Activated CD8-positive, alpha-beta T cell treated with anti-CD3 and anti-CD28 coated beads for 36 hours (primary cell): ENCODE data around the gene XPC. TPM values are rescaled to one million over a fixed set of nuclear protein-coding genes. Genes with fewer than 3 reads are reported as not detected.
A peak's percentile ranks its signal among the peaks of the same experiment; 100 is the strongest.

Experiments used
- ATAC-seq: fragments of 200-7000 bp; cut with Tn5 transposase; one replicate; pipeline ENCODE4 v1.10.0; 2021; ENCODE audit warnings: mild to moderate bottlenecking, moderate library complexity
- CTCF ChIA-PET: fragments of 350-600 bp; sonication (Branson Sonifier 250); formaldehyde crosslinking; loops from one replicate; lab custom pipeline; 2021; ENCODE audit warnings: antibody characterized with exemption; lab: Charles Lee
- POLR2A ChIA-PET: fragments of 350-600 bp; sonication (Branson Sonifier 250); formaldehyde crosslinking; loops from one replicate; lab custom pipeline; 2021; ENCODE audit warnings: antibody characterized with exemption; lab: Charles Lee
- DNase-seq: peaks from one replicate; pipeline ENCODE4 v3.0.0-alpha.2; 2020
- H3K27ac Mint-ChIP-seq: one replicate; pipeline ENCODE4 v1.8.0; 2021; ENCODE audit warnings: mild to moderate bottlenecking, mixed read lengths
- H3K27me3 Mint-ChIP-seq: one replicate; pipeline ENCODE4 v1.8.0; 2021; ENCODE audit warnings: mixed read lengths
- H3K36me3 Mint-ChIP-seq: one replicate; pipeline ENCODE4 v1.8.0; 2021; ENCODE audit warnings: low read depth, mixed read lengths
- H3K4me1 Mint-ChIP-seq: one replicate; pipeline ENCODE4 v1.8.0; 2021; ENCODE audit warnings: low read depth, mixed read lengths
- H3K4me3 Mint-ChIP-seq: one replicate; pipeline ENCODE4 v1.8.0; 2021; ENCODE audit warnings: mild to moderate bottlenecking, moderate library complexity, mixed read lengths
- H3K9me3 Mint-ChIP-seq: one replicate; pipeline ENCODE4 v1.8.0; 2021; ENCODE audit warnings: mixed read lengths
- CTCF ChIP-seq: fragments of 200-600 bp; IDR thresholded peaks from one replicate; pipeline ENCODE4 v1.8.0; 2022; ENCODE audit warnings: antibody characterized with exemption, mild to moderate bottlenecking
- intact Hi-C: fragments of 100-400 bp; cut with micrococcal nuclease; formaldehyde crosslinking; loops from one replicate; pipeline ENCODE4 v1.10.0; 2022
- total RNA-seq, 2 experiments: library from RNA; stranded (reverse); gene quantifications; one replicate each; pipeline ENCODE4 v1.2.3, GENCODE V29; 2021

XPC gene
- total RNA-seq, 2 experiments from 2014 or later = 23.5 to 24.8 TPM

GRCh38 chr3:14124615-14125192 lies 53.7 kb downstream of the XPC start, which contains the start of the genes CHCHD4 and TMEM43:
Gene CHCHD4 (minus strand): TSS chr3:14124870. CDS start chr3:14124676, 194 bp downstream.
Gene TMEM43 (plus strand): TSS chr3:14125052. CDS start chr3:14125194, 142 bp downstream.
- CTCF ChIA-PET = interaction anchor here (0.8 to 4.0 kb wide), 10 partner anchors 13 to 778 kb away, joined by 3 to 33 read pairs (median 5); partner anchors contain the start of genes LSM3 and XPC
- H3K36me3 Mint-ChIP-seq = peaks cover 65% of the 10 kb centered on the region

GRCh38 chr3:14124223-14124614 lies 54.2 kb downstream of the XPC start:
- ChIA-PET POLR2A (interaction anchor here (0.6 to 4.1 kb wide), 11 partner anchors 10 to 308 kb away, joined by 3 to 39 read pairs (median 5); partner anchors contain the start of genes LSM3 and XPC), CTCF (interaction anchor here (1.0 to 4.0 kb wide), 8 partner anchors 10 to 228 kb away, joined by 3 to 33 read pairs (median 6); partner anchors contain the start of genes LSM3 and XPC)
- Mint-ChIP-seq H3K27ac (peak overlapping the region; percentile 79), H3K36me3 (peaks cover 61% of the 10 kb centered on the region), H3K9me3 (no peaks in the 10 kb centered on the region), H3K4me1 (peaks cover 52% of the 10 kb centered on the region), H3K27me3 (no peaks in the 10 kb centered on the region), H3K4me3 (peak overlapping the region; percentile 95)
- DNase-seq (peak; percentile 74), ATAC-seq (peak; percentile 19)
- intact Hi-C loops = loop anchor here (2.0 kb wide), 2 partner anchors 21 to 55 kb away; partner anchors contain the start of genes LSM3 and XPC
- TF ChIP-seq CTCF = no peak

More at GRCh38 chr3:14124615-14125192, 53.7 kb downstream of the XPC start, which contains the start of the genes CHCHD4 and TMEM43:
- H3K4me1 Mint-ChIP-seq = peaks cover 51% of the 10 kb centered on the region
- TF ChIP-seq CTCF = no peak
- H3K9me3 Mint-ChIP-seq = no peaks in the 10 kb centered on the region
- POLR2A ChIA-PET = interaction anchor here (0.8 to 4.1 kb wide), 12 partner anchors 8 to 233 kb away, joined by 3 to 39 read pairs (median 5); partner anchors contain the start of genes LSM3 and XPC
- no peaks in the 10 kb centered on the region for H3K27me3 Mint-ChIP-seq
- H3K4me3 Mint-ChIP-seq = peak within 1 kb of the TSS; percentile 95
- H3K27ac Mint-ChIP-seq = peak within 1 kb of the TSS; percentile 93
- ATAC-seq (peak; percentile 93), DNase-seq (peak; percentile 99)
- intact Hi-C loops = loop anchor here (2.0 to 5.0 kb wide), 3 partner anchors 20 to 227 kb away; partner anchors contain the start of genes LSM3 and XPC

- POLR2A ChIA-PET = interaction anchor here (0.6 to 4.1 kb wide), 12 partner anchors 9 to 1053 kb away, joined by 3 to 39 read pairs (median 4); partner anchors contain the start of genes LSM3 and XPC
- no peak for TF ChIP-seq CTCF
- H3K27ac Mint-ChIP-seq = peak overlapping the region; percentile 79
- H3K9me3 Mint-ChIP-seq = no peaks in the 10 kb centered on the region
- peaks cover 56% of the 10 kb centered on the region for H3K36me3 Mint-ChIP-seq
- H3K4me3 Mint-ChIP-seq = peak overlapping the region; percentile 95
- peaks cover 52% of the 10 kb centered on the region for H3K4me1 Mint-ChIP-seq
- ATAC-seq (no peak), DNase-seq (no peak)
- no peaks in the 10 kb centered on the region for H3K27me3 Mint-ChIP-seq
- CTCF ChIA-PET = interaction anchor here (1.6 to 4.0 kb wide), 4 partner anchors 9 to 227 kb away, joined by 5 to 33 read pairs (median 6); no protein-coding TSS in a partner anchor
- intact Hi-C loops = loop anchor here (2.0 kb wide), 2 partner anchors 21 to 55 kb away; partner anchors contain the start of genes LSM3 and XPC
Observed at GRCh38 chr3:14123308-14124222, 54.8 kb downstream of the XPC start.

GRCh38 chr3:14122301-14122700 lies 56.1 kb downstream of the XPC start:
- intact Hi-C loops = no loop called here
- CTCF ChIA-PET = interaction anchor here (1.9 to 4.0 kb wide), 2 partner anchors 8 to 226 kb away, joined by 5 to 33 read pairs; no protein-coding TSS in a partner anchor
- H3K27me3 Mint-ChIP-seq = no peaks in the 10 kb centered on the region
- ATAC-seq (no peak), DNase-seq (no peak)
- peak overlapping the region; percentile 95 for H3K4me3 Mint-ChIP-seq
- POLR2A ChIA-PET = interaction anchor here (0.6 to 4.1 kb wide), 5 partner anchors 7 to 235 kb away, joined by 3 to 23 read pairs (median 3); no protein-coding TSS in a partner anchor
- TF ChIP-seq CTCF = no peak
- peak overlapping the region; percentile 79 for H3K27ac Mint-ChIP-seq
- H3K36me3 Mint-ChIP-seq = peaks cover 43% of the 10 kb centered on the region
- no peaks in the 10 kb centered on the region for H3K9me3 Mint-ChIP-seq
- H3K4me1 Mint-ChIP-seq = peaks cover 41% of the 10 kb centered on the region
